ENCODE results near the gene MYO9B. TPM values are rescaled to one million over a fixed set of nuclear protein-coding genes. Genes with fewer than 3 reads are reported as not detected.

The MYO9B gene
- total RNA-seq, 1 donor from 2014 or later = 137 TPM

DNA sequence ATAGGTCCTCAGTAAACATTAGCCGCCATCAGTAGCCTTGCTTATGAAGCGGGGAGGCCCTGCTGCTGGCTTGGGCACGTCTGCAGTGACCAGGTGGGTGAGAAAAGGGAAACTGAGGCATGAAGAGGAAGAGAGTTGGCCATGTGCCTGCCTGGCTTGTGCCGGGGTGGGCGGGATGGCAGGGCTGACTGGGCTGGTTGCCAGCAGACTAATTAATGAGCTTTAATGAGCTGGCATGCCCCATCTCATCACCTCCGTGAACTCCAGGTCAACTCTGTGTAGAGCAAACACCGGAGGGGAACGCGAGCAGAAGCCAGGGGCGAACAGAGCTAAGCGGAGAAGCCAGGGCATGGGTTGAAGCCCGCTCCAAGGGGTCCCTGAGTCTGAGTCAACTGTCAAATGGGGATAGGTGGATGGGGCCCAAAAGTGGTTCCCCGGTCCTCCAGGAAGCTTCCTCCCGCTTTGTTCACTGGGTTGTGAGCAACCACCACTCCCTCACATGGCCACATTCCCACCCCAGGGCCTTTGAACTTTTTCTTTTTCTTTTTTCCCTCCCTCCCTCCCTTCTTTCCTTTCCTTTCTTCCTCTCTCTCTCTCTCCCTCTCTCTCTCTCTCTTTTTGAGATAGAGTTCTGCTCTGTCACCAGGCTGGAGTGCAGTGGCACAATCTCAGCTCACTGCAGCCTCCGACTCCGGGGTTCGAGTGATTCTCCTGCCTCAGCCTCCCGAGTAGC, 161.4 kb downstream of the MYO9B start:
- Histone ChIP-seq H3K36me3 (peaks cover 31% of the 10 kb centered on the region), H3K4me1 (peaks cover 22% of the 10 kb centered on the region), H3K9me3 (no peaks in the 10 kb centered on the region), H3K27ac (peak overlapping the region; percentile 65), H3K4me3 (no peak overlapping the region), H3K27me3 (no peaks in the 10 kb centered on the region)
- DNase-seq (no peak), ATAC-seq (no peak)
- TF ChIP-seq, protein P1, sequence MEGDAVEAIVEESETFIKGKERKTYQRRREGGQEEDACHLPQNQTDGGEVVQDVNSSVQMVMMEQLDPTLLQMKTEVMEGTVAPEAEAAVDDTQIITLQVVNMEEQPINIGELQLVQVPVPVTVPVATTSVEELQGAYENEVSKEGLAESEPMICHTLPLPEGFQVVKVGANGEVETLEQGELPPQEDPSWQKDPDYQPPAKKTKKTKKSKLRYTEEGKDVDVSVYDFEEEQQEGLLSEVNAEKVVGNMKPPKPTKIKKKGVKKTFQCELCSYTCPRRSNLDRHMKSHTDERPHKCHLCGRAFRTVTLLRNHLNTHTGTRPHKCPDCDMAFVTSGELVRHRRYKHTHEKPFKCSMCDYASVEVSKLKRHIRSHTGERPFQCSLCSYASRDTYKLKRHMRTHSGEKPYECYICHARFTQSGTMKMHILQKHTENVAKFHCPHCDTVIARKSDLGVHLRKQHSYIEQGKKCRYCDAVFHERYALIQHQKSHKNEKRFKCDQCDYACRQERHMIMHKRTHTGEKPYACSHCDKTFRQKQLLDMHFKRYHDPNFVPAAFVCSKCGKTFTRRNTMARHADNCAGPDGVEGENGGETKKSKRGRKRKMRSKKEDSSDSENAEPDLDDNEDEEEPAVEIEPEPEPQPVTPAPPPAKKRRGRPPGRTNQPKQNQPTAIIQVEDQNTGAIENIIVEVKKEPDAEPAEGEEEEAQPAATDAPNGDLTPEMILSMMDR (IDR thresholded peaks at IDR 0.05) = no peak
- intact Hi-C loops (cut with DNase I) = no loop called here

DNA sequence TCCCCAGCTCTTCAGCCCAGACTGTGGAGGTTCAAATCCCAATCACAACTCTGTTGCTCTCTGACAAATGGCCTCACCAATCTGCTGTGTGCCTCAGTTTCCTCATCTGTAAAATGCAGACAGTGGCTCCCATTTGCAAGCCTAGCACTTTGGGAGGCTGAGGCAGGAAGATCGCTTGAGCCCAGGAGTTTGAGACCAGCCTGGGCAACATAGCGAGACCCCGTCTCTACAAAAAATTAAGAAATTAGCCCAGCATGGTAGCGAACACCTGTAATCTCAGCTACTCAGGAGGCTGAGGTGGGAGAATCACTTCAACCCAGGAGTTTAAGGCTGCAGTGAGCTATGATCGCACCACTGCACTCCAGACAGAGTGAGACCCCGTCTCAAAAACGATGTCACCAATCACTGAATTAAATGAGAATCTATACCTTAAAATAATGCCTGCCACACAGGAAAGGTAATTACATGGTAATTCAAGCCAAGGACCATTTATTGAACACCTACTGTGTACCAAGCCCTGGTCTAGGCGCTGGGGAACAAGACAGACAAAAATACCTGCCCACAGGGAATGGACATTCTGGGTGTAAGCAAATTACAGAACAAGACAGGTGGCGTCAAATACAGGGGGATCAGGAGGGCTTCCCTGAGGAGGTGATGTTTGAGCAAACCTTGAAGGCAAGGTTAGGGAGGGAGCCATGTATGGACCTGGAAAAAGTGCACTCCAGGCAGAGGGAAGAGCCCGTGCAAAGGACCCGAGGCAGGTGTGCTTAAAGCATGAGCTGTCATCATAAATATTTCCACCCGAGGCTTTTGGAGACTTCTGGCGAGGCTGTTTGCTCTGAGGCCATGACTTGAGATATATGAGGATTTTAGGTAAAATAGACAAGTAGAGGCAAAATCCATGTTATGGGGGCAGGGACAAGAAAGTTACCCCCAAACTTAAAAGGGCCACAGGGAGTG, 162.4 kb downstream of the MYO9B start:
- peaks cover 20% of the 10 kb centered on the region for H3K36me3 ChIP-seq
- H3K27me3 ChIP-seq = no peaks in the 10 kb centered on the region
- intact Hi-C loops (cut with DNase I) = no loop called here
- TF ChIP-seq, protein P1 (IDR thresholded peaks at IDR 0.05) = no peak
- ATAC-seq (no peak), DNase-seq (no peak)
- no peaks in the 10 kb centered on the region for H3K9me3 ChIP-seq
- no peak overlapping the region for H3K27ac ChIP-seq
- no peak overlapping the region for H3K4me3 ChIP-seq
- peaks cover 31% of the 10 kb centered on the region for H3K4me1 ChIP-seq

DNA sequence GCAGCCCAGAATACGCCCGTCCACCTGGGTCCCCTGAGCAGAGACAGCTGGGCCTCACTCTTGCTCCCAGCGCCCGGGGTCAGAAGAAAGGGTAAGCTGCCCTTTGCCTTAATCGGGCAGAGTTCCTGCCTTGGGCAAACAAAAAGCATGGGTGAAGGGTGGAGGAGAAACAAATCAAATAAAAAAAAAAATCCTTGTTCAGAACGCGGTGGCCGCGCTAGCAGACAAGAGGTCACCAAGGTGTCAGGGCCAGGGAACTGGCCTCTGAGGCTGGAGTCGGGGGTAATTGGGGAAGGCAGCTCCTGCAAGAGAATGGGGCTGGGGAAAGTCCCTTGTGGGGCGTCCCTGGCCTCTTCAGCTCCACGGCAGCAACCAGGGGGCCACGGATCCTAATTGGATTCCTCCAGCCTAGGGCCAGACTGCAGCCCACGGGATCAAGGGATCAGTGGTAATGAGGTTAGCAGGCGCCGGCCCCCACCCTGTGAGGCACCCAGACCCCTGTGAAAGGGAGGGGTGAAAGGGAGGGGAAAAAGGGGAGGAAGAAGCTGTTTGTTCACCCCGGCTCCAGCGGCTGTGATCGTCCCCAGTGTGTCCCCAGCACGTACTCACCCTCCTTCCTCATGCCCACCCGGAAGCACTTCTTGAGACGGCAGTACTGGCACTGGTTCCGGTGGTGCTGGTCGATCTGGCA, 164.6 kb downstream of the MYO9B start:
- no peaks in the 10 kb centered on the region for H3K27me3 ChIP-seq
- ATAC-seq = no peak
- peaks cover 23% of the 10 kb centered on the region for H3K4me1 ChIP-seq
- TF ChIP-seq, protein P1 (IDR thresholded peaks at IDR 0.05) = no peak
- H3K9me3 ChIP-seq = no peaks in the 10 kb centered on the region
- no peak overlapping the region for H3K4me3 ChIP-seq
- intact Hi-C loops (cut with DNase I) = no loop called here
- H3K36me3 ChIP-seq = peaks cover 13% of the 10 kb centered on the region
- no peak overlapping the region for H3K27ac ChIP-seq
- no peak for DNase-seq

DNA sequence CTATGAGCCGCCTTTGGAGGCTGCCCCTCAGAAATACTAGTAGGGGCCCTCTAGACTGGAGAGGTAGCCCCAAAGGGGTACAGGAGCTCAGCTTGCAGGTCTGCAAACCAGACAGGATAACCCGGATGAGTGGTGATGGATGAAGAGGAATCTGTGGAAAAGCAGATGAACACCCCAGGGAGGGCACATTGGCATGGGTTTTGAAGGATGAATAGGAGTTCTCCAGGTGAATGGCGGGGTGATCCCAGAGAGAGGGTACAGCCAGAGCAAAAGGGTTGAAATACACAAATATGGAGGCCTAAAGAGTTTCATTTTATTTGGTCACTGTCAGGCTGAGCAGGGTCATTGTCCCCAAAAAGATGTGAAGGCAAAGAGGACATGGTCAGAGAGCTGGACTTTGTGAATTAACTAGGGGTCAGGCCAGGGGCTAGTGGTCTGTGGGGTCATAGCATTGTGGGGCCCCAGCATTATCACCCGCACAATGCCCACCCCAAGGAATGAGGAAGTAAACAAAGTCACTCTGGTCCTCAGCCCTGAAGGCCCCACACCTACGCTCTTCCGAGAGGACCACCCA, 165.3 kb downstream of the MYO9B start:
- H3K27ac ChIP-seq = no peak overlapping the region
- DNase-seq (no peak), ATAC-seq (no peak)
- TF ChIP-seq, protein P1 (IDR thresholded peaks at IDR 0.05) = no peak
- peaks cover 21% of the 10 kb centered on the region for H3K4me1 ChIP-seq
- intact Hi-C loops (cut with DNase I) = no loop called here
- no peak overlapping the region for H3K4me3 ChIP-seq
- H3K27me3 ChIP-seq = no peaks in the 10 kb centered on the region
- H3K36me3 ChIP-seq = peaks cover 13% of the 10 kb centered on the region
- H3K9me3 ChIP-seq = no peaks in the 10 kb centered on the region

DNA sequence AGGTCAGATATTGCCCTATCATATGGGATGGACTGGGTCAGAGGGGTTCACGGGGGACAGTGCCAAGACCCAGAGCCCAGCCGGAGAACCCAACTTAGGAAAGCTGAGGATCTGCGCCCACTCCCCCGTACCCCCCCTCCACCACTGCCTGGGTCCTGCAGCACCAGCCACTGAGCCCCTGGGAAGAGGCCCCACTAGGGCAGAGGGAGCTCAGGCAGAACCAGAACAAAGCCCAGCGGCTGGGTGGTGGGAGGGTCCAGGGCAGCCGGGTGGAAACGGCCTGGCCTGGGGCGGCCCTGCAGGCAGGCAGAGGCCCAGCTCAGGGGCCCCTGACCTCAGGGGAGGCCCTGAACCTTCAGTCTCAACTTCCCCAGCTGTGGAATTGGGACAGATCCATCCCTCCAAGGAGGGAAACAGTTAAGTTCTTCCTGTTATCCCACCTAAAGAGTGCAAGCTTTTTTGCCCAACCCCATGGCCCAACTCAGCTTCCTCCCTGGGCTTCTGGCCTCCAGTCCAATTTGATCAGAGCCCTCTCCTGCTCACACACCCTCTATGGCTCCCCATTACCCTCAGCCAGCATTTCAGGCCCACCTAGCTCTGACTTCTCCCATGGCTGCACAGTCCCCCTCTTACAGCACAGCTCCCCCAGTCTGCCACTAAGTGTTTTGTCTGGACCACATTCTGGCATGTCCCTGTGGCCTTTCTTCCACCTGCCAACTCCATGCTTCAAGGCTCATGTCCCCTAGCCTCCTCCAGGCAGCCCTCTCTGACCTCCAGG, 167.0 kb downstream of the MYO9B start:
- DNase-seq (no peak), ATAC-seq (no peak)
- Histone ChIP-seq H3K9me3 (no peaks in the 10 kb centered on the region), H3K4me1 (peaks cover 24% of the 10 kb centered on the region), H3K27ac (peak overlapping the region; percentile 42), H3K27me3 (no peaks in the 10 kb centered on the region), H3K4me3 (no peak overlapping the region), H3K36me3 (peaks cover 12% of the 10 kb centered on the region)
- TF ChIP-seq, protein P1 (IDR thresholded peaks at IDR 0.05) = no peak
- intact Hi-C loops (cut with DNase I) = no loop called here
